GM21390 (cell line): ENCODE results near the gene KIRREL1.
"Not testable (repeated sequence)": the region's sequence is repeated elsewhere in the genome, so short reads cannot be mapped to it uniquely, and the experiment has no call there.

ENCODE experiments used
- ATAC-seq: cut with Tn5 transposase; IDR thresholded peaks from one replicate; pipeline ENCODE4 v1.9.1; 2021; ENCODE audit not compliant: unreplicated experiment

The KIRREL1 gene

DNA sequence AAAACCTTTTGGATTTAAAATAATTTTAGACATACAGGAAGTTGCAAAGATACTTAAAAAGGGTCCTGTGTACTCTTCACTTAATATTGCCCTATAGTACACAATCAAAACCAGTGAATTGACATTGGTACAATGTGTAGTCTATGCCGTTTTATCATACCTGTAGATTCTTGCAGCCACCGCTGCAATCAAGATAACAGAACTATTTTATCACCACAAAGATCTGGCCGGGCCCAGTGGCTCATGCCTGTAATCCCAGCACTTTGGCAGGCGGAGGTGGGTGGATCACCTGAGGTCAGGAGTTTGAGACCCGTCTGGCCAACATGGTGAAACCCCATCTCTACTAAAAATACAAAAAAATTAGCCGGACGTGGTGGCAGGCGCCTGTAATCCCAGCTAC lies 135.1 kb downstream of the KIRREL1 start:
- ATAC-seq, result not testable (repeated sequence)

DNA sequence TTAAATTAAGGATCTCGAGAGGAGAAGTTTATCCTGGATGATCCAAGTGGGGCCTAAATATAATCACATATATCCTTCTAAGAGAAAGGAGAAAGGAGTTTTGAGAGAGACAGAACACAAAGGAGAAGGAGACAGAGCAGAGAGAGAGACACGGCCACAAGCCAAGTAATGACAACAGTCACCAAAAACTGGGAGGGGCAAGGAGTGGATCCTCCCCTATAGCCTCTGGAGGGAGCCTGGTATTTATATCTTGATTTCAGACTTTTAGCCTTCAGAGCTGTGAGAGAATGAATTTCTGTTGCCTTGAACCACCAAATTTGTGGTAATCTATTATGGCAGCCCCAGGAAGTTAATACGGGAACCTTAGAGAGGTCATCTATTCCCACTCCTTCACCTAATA lies 137.8 kb downstream of the KIRREL1 start:
- no peak for ATAC-seq

DNA sequence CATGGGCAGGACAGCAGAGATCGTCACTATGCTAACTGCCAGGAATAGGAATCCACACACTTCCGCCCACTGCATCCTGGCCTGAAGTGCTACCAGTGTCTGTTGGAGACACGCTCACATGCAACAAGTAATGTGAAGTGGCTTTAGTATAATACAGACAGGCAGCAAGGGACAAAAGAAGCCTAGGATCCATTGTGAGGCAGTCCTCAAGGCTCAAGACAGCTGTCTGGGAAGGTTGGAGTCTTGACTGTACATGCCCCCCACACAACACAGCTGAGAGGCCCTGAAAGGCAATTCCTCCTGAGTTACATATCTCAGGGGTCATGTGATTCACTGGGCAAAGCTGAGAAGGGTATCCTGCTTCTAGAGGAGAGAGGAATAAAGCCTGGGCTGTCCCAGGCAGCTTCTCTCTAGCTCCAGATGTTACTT lies 147.3 kb downstream of the KIRREL1 start:
- no peak for ATAC-seq

GRCh38 chr1:158145173-158145719 lies 151.8 kb downstream of the KIRREL1 start:
- no peak for ATAC-seq

GRCh38 chr1:158146165-158146564 lies 152.7 kb downstream of the KIRREL1 start:
- no peak for ATAC-seq

- ATAC-seq, result no peak
Observed at GRCh38 chr1:158146739-158147138, 153.3 kb downstream of the KIRREL1 start.

GRCh38 chr1:158147401-158147800 lies 154.0 kb downstream of the KIRREL1 start:
- no peak for ATAC-seq

- no peak for ATAC-seq
Observed at GRCh38 chr1:158147869-158148268, 154.4 kb downstream of the KIRREL1 start.

DNA sequence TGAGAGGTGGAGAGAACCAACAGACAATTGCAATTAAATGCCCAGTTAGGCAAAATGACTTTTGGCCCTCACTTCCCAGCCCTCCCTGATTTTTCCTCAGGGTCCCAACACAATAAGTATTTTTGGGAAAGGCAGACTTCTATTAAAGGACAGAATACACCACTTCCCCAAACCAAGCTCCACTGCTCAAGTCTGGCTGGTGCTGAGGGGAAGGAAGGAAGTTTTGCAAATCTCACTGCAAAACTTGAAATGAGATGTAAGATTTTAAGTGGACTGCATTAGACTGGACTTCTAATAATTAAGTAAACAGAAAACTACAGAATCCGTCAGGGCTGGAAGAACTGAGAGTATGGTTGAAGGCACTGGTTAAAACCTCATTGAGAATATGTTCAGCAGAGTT lies 155.0 kb downstream of the KIRREL1 start:
- ATAC-seq, result no peak

GRCh38 chr1:158149175-158149574 lies 155.7 kb downstream of the KIRREL1 start:
- ATAC-seq, result no peak
